ENCODE results near the gene TUBA4B. TPM values are rescaled to one million over a fixed set of nuclear protein-coding genes. Genes with fewer than 3 reads are reported as not detected.
"Not testable (repeated sequence)": the region's sequence is repeated elsewhere in the genome, so short reads cannot be mapped to it uniquely, and the experiment has no call there.

TUBA4B gene
- total and polyA plus RNA-seq, 2 donors from 2014 or later: 0.98 to 15.4 TPM

- no peak for TF ChIP-seq CTCF (IDR thresholded peaks at IDR 0.05; ENCODE audit: borderline replicate concordance, extremely low read depth, insufficient read depth)
- H3K4me1 ChIP-seq (ENCODE audit: control insufficient read depth in 2 of 3, insufficient read depth in 2 of 3, low read depth in 1 of 3, low read length in 3 of 3): no peaks in the 10 kb centered on the region
- no peak overlapping the region for H3K27ac ChIP-seq (ENCODE audit: low read depth in 2 of 2, low read length in 2 of 2)
- H3K9me3 ChIP-seq (ENCODE audit: control insufficient read depth in 2 of 3, insufficient read depth in 1 of 3, low read length in 3 of 3): no peaks in the 10 kb centered on the region
- no peak for FAIRE-seq
- no peaks in the 10 kb centered on the region for H3K36me3 ChIP-seq (ENCODE audit: control insufficient read depth in 2 of 3, insufficient read depth in 3 of 3, low read length in 3 of 3)
- no peak overlapping the region for H3K9ac ChIP-seq (ENCODE audit: low read length in 3 of 3)
- H3K27me3 ChIP-seq (ENCODE audit: control insufficient read depth, insufficient read depth, low read length): peaks cover 14% of the 10 kb centered on the region
- intact Hi-C loops (cut with DNase I): no loop called here
- no peak overlapping the region for H3K4me3 ChIP-seq (ENCODE audit: low read length in 3 of 3)
- peak in 4 of 5 donors; percentile 79 to 90 (median 85) for DNase-seq
These were observed 55.4 kb downstream of the TUBA4B start for GRCh38 chr2:219308142-219309101.

- Histone ChIP-seq H3K27me3 (ENCODE audit: control insufficient read depth, insufficient read depth, low read length) (peaks cover 14% of the 10 kb centered on the region), H3K27ac (ENCODE audit: low read depth in 2 of 2, low read length in 2 of 2) (no peak within 1 kb of the TSS), H3K4me3 (ENCODE audit: low read length in 3 of 3) (no peak within 1 kb of the TSS), H3K36me3 (ENCODE audit: control insufficient read depth in 2 of 3, insufficient read depth in 3 of 3, low read length in 3 of 3) (no peaks in the 10 kb centered on the region), H3K4me1 (ENCODE audit: control insufficient read depth in 2 of 3, insufficient read depth in 2 of 3, low read depth in 1 of 3, low read length in 3 of 3) (no peaks in the 10 kb centered on the region), H3K9me3 (ENCODE audit: control insufficient read depth in 2 of 3, insufficient read depth in 1 of 3, low read length in 3 of 3) (no peaks in the 10 kb centered on the region), H3K9ac (ENCODE audit: low read length in 3 of 3) (no peak within 1 kb of the TSS)
- intact Hi-C loops (cut with DNase I): no loop called here
- FAIRE-seq (no peak), DNase-seq (no peak)
- no peak for TF ChIP-seq CTCF (IDR thresholded peaks at IDR 0.05; ENCODE audit: borderline replicate concordance, extremely low read depth, insufficient read depth)
These were observed 56.2 kb downstream of the TUBA4B start, which contains the start of gene PTPRN for GRCh38 chr2:219309278-219309677. Gene PTPRN, minus strand, starts transcription at chr2:219309401. Its CDS starts 69 bp downstream, at chr2:219309332.

- not testable (repeated sequence) for FAIRE-seq; H3K4me1 ChIP-seq (ENCODE audit: control insufficient read depth in 2 of 3, insufficient read depth in 2 of 3, low read depth in 1 of 3, low read length in 3 of 3)
These were observed 59.7 kb downstream of the TUBA4B start for GRCh38 chr2:219312683-219313263.

More at GRCh38 chr2:219312683-219313263, 59.7 kb downstream of the TUBA4B start:
- H3K36me3 ChIP-seq (ENCODE audit: control insufficient read depth in 2 of 3, insufficient read depth in 3 of 3, low read length in 3 of 3); H3K9ac ChIP-seq (ENCODE audit: low read length in 3 of 3); H3K9me3 ChIP-seq (ENCODE audit: control insufficient read depth in 2 of 3, insufficient read depth in 1 of 3, low read length in 3 of 3); H3K4me3 ChIP-seq (ENCODE audit: low read length in 3 of 3); H3K27ac ChIP-seq (ENCODE audit: low read depth in 2 of 2, low read length in 2 of 2); DNase-seq; intact Hi-C loops (cut with DNase I): not testable (repeated sequence)
- H3K27me3 ChIP-seq (ENCODE audit: control insufficient read depth, insufficient read depth, low read length): peaks cover 14% of the 10 kb centered on the region

All from kidney (tissue), 14 donors.